B cell (primary cell): Measurements from ENCODE around the gene WDR31. TPM values are rescaled to one million over a fixed set of nuclear protein-coding genes. Genes with fewer than 3 reads are reported as not detected.

Source experiments
- ATAC-seq: fragments of 200-7000 bp; cut with Tn5 transposase; one replicate; pipeline ENCODE4 v1.10.0; 2021; ENCODE audit warnings: low read depth, mild to moderate bottlenecking, moderate number of reproducible peaks, moderate library complexity
- CTCF ChIA-PET: fragments of 350-600 bp; sonication (Branson Sonifier 250); formaldehyde crosslinking; loops from one replicate; lab custom pipeline; 2021; ENCODE audit warnings: antibody characterized with exemption, inconsistent platforms; lab: Charles Lee
- POLR2A ChIA-PET: fragments of 350-600 bp; sonication (Branson Sonifier 250); formaldehyde crosslinking; loops from one replicate; lab custom pipeline; 2021; ENCODE audit warnings: antibody characterized with exemption; lab: Charles Lee
- DNase-seq: peaks from one replicate; pipeline ENCODE4 v3.0.0; 2013
- H2AFZ ChIP-seq: 2 replicates; pipeline ENCODE4 v1.6.1; 2012; ENCODE audit warnings: mild to moderate bottlenecking, low read depth, low read length; ENCODE audit not compliant: insufficient read depth, poor library complexity, severe bottlenecking
- H3K27ac ChIP-seq, 2 donors: 1 replicate in 1 of 2; 2 replicates in 1 of 2; pipeline ENCODE4 v1.5.1; 2012 to 2013; ENCODE audit warnings: low read length in 2 of 2, mild to moderate bottlenecking in 2 of 2, moderate library complexity in 1 of 2
- H3K27me3 ChIP-seq, 4 experiments: fragments of 200-600 bp in 1 of 4; sonication (generic) in 1 of 4; replicated peaks in 1 of 4; 1 replicate in 2 of 4; 2 replicates in 2 of 4; pipeline versions ENCODE4 v1.6.1 to v1.7.0; 2013 to 2016; ENCODE audit warnings: low read length in 3 of 4, mild to moderate bottlenecking in 2 of 4, mixed read lengths in 1 of 4, moderate library complexity in 1 of 4; ENCODE audit not compliant: insufficient read depth in 4 of 4, control insufficient read depth in 3 of 4; ENCODE audit errors: control extremely low read depth in 1 of 4
- H3K36me3 ChIP-seq, 2 experiments: replicated peaks in 1 of 2; 1 replicate in 1 of 2; 2 replicates in 1 of 2; pipeline versions ENCODE4 v1.6.1 to v1.7.1; 2013; ENCODE audit warnings: low read length in 1 of 2; ENCODE audit not compliant: insufficient read depth in 2 of 2, control insufficient read depth in 1 of 2; ENCODE audit errors: control extremely low read depth in 1 of 2, extremely low read depth in 1 of 2
- H3K4me1 ChIP-seq, 2 donors: fragments of 200-600 bp in 1 of 2; sonication (generic) in 1 of 2; 1 replicate in 1 of 2; 2 replicates in 1 of 2; pipeline versions ENCODE4 v1.5.1 to v1.6.1; 2013 to 2017; ENCODE audit warnings: low read length in 2 of 2; ENCODE audit not compliant: control insufficient read depth in 2 of 2, insufficient read depth in 2 of 2
- H3K4me2 ChIP-seq: replicated peaks from 2 replicates; pipeline ENCODE3; 2012; ENCODE audit warnings: mild to moderate bottlenecking, low read depth, low read length; ENCODE audit not compliant: poor library complexity, severe bottlenecking
- H3K4me3 ChIP-seq, 5 experiments: fragments of 200-600 bp in 1 of 5; sonication (generic) in 1 of 5; 1 replicate in 3 of 5; 2 replicates in 2 of 5; pipeline versions ENCODE4 v1.5.1 to v1.7.0; 2011 to 2016; ENCODE audit warnings: low read length in 4 of 5, mild to moderate bottlenecking in 4 of 5, low read depth in 2 of 5, control low read depth in 1 of 5, moderate library complexity in 1 of 5; ENCODE audit not compliant: insufficient read depth in 1 of 5; ENCODE audit errors: control extremely low read depth in 1 of 5, extremely low read depth in 1 of 5
- H3K79me2 ChIP-seq: fragments of 200-600 bp; sonication (generic); one replicate; pipeline ENCODE4 v1.6.0; 2016; ENCODE audit warnings: low read length; ENCODE audit not compliant: control insufficient read depth, insufficient read depth
- H3K9ac ChIP-seq: fragments of 200-600 bp; sonication (generic); 2 replicates; pipeline ENCODE4 v1.6.1; 2017; ENCODE audit warnings: mild to moderate bottlenecking, low read length, moderate library complexity
- H3K9me3 ChIP-seq, 3 donors: one replicate each; pipeline versions ENCODE4 v1.6.1 to v1.7.1; 2013; ENCODE audit warnings: low read length in 2 of 3; ENCODE audit not compliant: control insufficient read depth in 2 of 3, insufficient read depth in 1 of 3; ENCODE audit errors: control extremely low read depth in 1 of 3
- H4K20me1 ChIP-seq: 2 replicates; pipeline ENCODE4 v1.6.0; 2012; ENCODE audit warnings: mild to moderate bottlenecking, low read length; ENCODE audit not compliant: insufficient read depth, control insufficient read depth, poor library complexity, severe bottlenecking
- H3K27ac Mint-ChIP-seq: one replicate; pipeline ENCODE4 v1.8.0; 2021; ENCODE audit warnings: mixed read lengths
- H3K27me3 Mint-ChIP-seq: one replicate; pipeline ENCODE4 v1.8.0; 2021; ENCODE audit warnings: mixed read lengths
- H3K4me1 Mint-ChIP-seq: one replicate; pipeline ENCODE4 v1.8.0; 2021; ENCODE audit warnings: mixed read lengths
- H3K4me3 Mint-ChIP-seq: one replicate; pipeline ENCODE4 v1.8.0; 2021; ENCODE audit warnings: mixed read lengths
- H3K9me3 Mint-ChIP-seq: one replicate; pipeline ENCODE4 v1.8.0; 2022; ENCODE audit warnings: mixed read lengths; ENCODE audit not compliant: insufficient read depth
- EZH2 ChIP-seq: IDR thresholded peaks from 2 replicates; pipeline ENCODE4 v1.6.1; 2012; ENCODE audit warnings: borderline replicate concordance, low read depth, mild to moderate bottlenecking, moderate library complexity, low read length; ENCODE audit not compliant: insufficient read depth, poor library complexity, severe bottlenecking
- WGBS: methylation state at CpG from one replicate; pipeline ENCODE4 v1.1.5; 2013; ENCODE audit warnings: missing lambda C conversion rate; ENCODE audit not compliant: insufficient coverage; 5-methylcytosine and 5-hydroxymethylcytosine counted together
- intact Hi-C: fragments of 100-400 bp; cut with micrococcal nuclease; formaldehyde crosslinking; loops from one replicate; pipeline ENCODE4 v1.10.0; 2022
- polyA plus RNA-seq: library from polyadenylated mRNA; depleted of rRNA; stranded (reverse); fragments of >200 nt; gene quantifications from 2 replicates; pipeline ENCODE4 v1.2.3, GENCODE V29; 2012
- total RNA-seq, 2 donors: library from RNA; stranded (reverse); fragments of 120-200 nt in 1 of 2; gene quantifications; 1 replicate in 1 of 2; 2 replicates in 1 of 2; pipeline versions ENCODE4 v1.2.3 to v1.2.4, GENCODE V29; 2013 to 2022
- TF ChIP-seq, protein P1 (sequence below): fragments of 200-600 bp; IDR thresholded peaks from one replicate; pipeline ENCODE4 v1.8.0; 2022; ENCODE audit warnings: antibody characterized with exemption, mild to moderate bottlenecking

WDR31 gene
- total and polyA plus RNA-seq, 2 donors (not counting 1 experiment from before 2014, with no cell fraction given): 0.36 to 0.62 TPM

- no CpG with 5 or more reads among the region's 1 CpG for WGBS
- ChIA-PET POLR2A (no interaction called here), CTCF (no interaction called here)
- H3K79me2 ChIP-seq: no peaks in the 10 kb centered on the region
- TF ChIP-seq, protein P1, sequence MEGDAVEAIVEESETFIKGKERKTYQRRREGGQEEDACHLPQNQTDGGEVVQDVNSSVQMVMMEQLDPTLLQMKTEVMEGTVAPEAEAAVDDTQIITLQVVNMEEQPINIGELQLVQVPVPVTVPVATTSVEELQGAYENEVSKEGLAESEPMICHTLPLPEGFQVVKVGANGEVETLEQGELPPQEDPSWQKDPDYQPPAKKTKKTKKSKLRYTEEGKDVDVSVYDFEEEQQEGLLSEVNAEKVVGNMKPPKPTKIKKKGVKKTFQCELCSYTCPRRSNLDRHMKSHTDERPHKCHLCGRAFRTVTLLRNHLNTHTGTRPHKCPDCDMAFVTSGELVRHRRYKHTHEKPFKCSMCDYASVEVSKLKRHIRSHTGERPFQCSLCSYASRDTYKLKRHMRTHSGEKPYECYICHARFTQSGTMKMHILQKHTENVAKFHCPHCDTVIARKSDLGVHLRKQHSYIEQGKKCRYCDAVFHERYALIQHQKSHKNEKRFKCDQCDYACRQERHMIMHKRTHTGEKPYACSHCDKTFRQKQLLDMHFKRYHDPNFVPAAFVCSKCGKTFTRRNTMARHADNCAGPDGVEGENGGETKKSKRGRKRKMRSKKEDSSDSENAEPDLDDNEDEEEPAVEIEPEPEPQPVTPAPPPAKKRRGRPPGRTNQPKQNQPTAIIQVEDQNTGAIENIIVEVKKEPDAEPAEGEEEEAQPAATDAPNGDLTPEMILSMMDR: no peak
- TF ChIP-seq EZH2: no peak
- Mint-ChIP-seq H3K27ac (no peak overlapping the region), H3K4me3 (no peak overlapping the region), H3K27me3 (peaks cover 17% of the 10 kb centered on the region), H3K4me1 (no peaks in the 10 kb centered on the region), H3K9me3 (no peaks in the 10 kb centered on the region)
- H3K27me3 ChIP-seq: no peaks in the 10 kb centered on the region
- no peaks in the 10 kb centered on the region for H3K4me1 ChIP-seq
- no peak overlapping the region for H3K27ac ChIP-seq
- H2AFZ ChIP-seq: no peak overlapping the region
- no peaks in the 10 kb centered on the region for H3K9me3 ChIP-seq
- no peaks in the 10 kb centered on the region for H3K36me3 ChIP-seq
- H3K9ac ChIP-seq: no peak overlapping the region
- no peak for ATAC-seq
- no peak overlapping the region for H3K4me3 ChIP-seq
- intact Hi-C loops: no loop called here
- no peak overlapping the region for H3K4me2 ChIP-seq
- DNase-seq: no peak
- no peaks in the 10 kb centered on the region for H4K20me1 ChIP-seq
Measured at GRCh38 chr9:113306566-113306965, 33.5 kb downstream of the WDR31 start.

DNA sequence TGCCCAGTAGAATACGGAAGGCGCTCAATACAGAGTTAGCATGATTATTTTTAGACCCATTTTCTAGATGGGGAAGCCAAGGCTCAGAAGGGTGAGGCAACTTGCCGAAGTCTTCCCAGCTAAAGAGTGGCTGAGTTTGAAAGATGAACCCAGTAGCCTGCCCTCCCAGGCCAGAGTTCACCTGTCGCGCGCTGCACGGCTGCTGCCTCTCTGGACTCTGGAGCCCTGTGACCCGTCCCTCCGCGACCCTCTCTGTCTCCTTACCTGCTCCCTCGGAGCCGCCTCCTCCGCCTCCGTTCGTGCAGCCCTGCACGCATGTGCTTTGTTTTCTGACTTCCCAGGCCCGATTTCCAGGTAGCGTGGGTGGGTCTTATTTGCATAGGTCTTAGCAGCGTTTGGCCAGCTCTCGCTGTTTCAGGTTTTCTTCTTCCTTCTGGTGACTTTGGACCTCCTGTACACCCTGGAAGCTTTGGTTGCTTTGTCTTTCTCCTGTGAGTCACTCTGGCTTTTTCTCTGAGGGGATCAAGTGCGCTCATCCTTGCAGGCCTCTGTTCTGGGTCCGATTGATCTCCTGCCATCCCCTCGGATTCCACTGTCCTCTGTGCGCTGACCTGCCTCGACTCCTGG lies 37.2 kb downstream of the WDR31 start, which contains the start of gene RNF183:
TSS of gene RNF183 (minus strand) at position 585 of the 627 bp plus-strand sequence. CDS start 5,192 bp downstream, outside the sequence.
- H2AFZ ChIP-seq: no peak within 1 kb of the TSS
- intact Hi-C loops: no loop called here
- no peak within 1 kb of the TSS for H3K27ac ChIP-seq
- H3K27me3 ChIP-seq: peaks cover 0 to 5% (median 0%) of the 10 kb centered on the region in 4 experiments
- Mint-ChIP-seq H3K27me3 (peaks cover 31% of the 10 kb centered on the region), H3K4me1 (no peaks in the 10 kb centered on the region), H3K4me3 (no peak within 1 kb of the TSS), H3K27ac (no peak within 1 kb of the TSS), H3K9me3 (no peaks in the 10 kb centered on the region)
- H3K4me2 ChIP-seq: no peak within 1 kb of the TSS
- H3K36me3 ChIP-seq: no peaks in the 10 kb centered on the region
- ATAC-seq: no peak
- no peaks in the 10 kb centered on the region for H3K4me1 ChIP-seq
- ChIA-PET POLR2A (no interaction called here), CTCF (no interaction called here)
- H3K9ac ChIP-seq: no peak within 1 kb of the TSS
- H4K20me1 ChIP-seq: no peaks in the 10 kb centered on the region
- TF ChIP-seq EZH2: no peak
- TF ChIP-seq, protein P1: no peak
- H3K4me3 ChIP-seq: no peak within 1 kb of the TSS
- no peaks in the 10 kb centered on the region for H3K9me3 ChIP-seq
- 91% methylated on average over 25 of the region's 25 CpGs for WGBS
- H3K79me2 ChIP-seq: no peaks in the 10 kb centered on the region
- no peak for DNase-seq
